Germinal center (tissue), 1 donor: ENCODE data around the gene CDK17.

ENCODE experiments used
- DNase-seq: peaks from one replicate; pipeline ENCODE4 v3.0.0; 2012; ENCODE audit warnings: mixed read lengths, low spot score

The CDK17 gene

DNA sequence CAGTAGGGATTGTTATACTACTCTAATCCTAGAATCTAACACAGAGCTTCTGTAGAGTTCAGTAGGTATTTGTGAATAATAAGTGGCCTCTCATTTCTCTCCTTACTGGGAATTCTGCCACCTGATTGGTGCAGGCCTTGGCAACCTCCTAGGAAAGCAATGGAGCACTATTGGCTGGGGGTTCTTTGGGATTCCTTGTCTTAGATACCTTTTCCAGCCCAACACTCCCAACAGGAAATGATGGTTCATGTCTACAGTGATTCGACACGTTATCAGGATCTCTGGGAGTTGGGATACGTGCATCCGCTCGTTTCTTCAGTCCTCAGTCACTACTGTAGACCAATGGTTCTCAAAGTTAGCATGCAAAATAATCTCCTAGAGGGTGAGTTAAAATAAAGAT is 138.7 kb downstream of the CDK17 start:
- DNase-seq, result no peak

DNA sequence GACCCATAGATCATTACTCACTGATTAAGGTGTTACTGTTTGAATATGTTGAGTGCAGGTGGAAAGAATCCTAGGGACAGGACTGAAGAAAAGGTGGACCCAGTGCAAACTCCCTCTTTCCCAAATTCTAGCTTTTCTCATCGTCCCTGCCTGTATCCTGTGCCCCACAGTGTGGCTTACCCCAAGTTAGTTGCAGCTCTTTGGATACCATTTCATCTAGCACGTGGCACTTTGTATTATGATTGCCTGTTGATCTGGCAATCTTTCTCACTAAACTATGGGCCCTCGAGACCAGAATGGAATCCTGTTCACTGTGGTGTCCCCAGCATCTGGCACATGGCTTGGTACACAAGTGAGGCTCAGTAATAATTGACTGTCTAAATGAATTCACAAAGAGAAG is 139.6 kb downstream of the CDK17 start:
- DNase-seq, result no peak

DNA sequence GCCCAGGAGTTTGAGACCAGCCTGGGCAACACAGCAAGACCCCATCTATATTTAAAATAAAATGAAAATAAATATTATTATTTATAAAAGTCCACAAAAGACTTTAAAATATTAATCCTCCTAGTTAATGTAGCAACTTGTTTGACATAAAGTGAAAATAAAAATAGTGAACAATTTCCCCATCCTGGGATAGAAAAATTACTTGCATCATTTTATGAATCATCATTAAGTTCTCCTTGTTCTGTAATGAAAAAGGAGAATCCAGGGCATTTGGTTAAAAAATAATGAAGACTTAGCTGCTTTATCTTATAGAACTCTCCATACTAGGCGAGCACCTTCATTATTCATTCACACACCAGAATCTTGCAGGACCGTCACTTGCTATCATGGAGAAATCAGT is 140.0 kb downstream of the CDK17 start:
- DNase-seq, result no peak

DNA sequence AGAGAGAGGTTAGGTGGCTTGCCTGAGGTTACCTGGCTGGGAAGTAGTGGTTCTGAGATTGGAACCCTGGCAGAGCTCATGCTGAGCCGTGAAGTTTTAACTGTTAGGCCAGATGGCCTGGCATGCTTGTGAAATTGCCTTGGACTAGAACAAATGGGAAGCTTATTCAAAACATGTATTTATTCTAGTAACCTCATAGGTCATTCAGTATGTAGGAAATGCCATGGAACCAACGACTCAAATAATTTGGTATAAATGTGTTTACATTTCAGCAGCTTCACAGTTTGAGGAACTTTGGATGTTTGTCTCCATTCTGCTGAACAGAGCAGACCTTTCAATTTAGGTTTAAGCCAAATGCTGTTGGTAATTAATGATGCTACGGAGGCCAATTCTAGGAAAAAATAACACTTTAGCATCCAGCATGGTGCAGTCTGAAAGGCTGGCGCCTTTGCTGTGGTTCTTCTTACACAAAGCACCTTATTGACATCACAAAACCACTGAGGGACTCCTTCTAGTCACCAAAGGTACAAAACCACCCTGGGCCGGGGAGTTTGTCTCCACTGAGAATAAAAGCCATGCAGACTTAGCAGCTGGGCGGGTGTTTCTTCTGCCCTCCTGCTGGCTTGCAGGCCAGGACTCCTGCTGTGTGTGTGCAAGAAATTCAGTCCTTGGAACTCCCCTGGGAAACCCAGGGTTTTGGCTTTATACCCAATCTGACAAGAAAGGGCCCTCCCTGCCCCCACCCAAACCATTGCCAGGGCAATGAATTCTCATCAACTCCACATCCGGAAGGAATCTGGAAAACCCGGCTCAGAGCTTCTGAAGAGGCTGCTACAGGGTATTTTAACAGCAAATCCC is 141.9 kb downstream of the CDK17 start:
- DNase-seq, result no peak

DNA sequence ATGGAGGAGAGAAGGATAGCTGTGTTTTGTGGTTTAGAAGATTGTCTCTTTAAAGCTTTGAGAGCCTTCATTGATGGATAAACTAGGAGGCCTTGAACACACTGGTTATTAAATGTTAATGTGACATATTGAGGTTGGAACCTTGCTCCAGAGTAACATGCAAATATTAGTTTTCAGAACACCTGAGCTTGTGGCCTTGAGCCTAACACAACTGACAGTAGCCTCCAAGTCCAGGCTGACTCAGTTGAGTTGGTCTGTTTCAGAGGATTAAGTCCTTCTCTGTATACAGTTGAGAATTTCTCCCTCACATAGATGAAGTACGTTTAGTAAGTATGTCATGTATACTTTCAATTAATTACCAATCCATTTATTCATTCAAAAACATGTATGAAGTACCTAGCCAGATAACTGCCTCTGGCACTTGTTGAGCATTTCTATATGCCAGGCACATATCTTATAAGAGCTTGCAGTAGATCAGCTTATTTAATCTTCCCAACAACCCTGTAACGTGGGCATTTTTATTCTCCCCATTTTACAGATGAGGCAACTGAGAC is 142.6 kb downstream of the CDK17 start:
- DNase-seq, result no peak

DNA sequence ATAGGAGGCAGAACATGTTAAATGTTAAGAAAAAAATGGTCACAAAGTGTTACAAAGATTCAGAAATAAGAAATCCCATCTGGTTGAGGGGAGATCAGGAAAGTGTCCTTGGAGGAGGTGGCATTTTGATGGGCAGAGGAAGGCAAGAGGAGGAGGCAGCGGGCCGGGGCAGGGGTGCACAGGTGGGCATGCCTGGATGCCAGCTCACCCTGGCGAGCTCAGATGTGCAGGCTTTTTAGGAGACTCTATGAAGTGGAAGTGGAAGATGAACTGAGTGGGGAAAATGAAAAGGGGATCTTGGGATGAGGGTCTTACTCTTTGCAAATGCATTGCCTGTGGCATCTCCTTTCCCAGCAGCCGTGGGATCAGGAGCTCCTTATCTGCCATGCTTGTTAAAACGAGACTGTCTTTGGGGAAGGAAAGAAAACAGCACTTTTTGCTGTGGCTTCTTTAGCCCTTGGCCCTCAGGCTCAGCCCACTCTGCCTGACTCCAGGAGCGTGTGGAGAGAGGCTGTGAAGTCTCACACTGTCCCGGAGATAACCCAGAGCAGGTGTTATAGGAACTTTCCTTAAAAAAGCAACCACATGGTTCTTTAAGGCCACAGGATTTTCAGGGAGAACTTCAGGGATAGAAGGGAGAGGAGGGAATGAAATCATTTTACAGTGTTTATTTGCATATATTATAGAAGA is 143.4 kb downstream of the CDK17 start:
- DNase-seq, result no peak

DNA sequence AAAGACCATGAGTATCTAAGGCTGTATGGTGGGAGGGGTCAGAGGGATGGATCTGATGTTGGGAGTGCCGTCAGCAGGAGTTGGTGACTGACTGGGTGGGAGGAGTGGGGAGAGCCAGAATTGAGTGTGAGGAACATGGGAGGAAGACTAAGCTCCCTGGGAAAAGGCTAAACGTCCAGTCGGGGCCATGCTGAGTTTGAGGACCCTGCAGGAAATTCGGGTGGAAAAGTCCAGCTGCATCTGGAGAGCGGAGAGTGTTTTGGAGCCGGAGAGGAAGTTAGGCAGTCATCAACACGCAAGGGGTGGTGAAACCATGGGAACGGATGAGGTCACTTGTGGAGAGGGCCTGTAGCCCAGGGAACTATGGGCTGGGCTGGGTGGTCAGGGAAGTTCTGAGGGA is 145.2 kb downstream of the CDK17 start:
- DNase-seq, result no peak

DNA sequence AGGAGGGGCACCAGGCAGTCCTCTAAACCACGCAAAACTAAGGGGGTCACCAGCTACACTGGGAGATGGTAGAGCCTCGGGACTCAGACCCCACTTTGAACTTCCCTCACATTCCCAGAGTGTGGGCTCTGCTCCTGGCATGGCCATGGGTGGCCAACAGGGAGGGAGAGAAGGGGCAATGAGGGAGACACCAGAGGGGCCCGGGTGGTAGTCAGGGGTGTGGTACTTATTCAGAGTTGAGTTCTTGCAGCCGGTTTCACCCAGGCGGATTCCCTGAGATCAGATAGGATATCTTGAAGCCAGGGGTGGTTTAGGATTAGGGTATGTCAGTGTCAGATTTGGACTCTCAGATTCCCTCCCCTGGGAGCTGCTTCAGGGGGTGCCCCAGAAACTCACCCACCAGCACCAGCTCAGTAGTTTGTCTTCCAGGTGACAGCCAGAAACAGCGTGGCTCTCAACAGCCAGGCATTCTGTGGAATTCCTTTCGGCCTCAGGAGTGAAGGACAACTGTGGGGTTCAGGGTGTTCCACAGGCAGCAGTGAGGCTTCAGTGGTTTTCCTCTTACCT is 150.0 kb downstream of the CDK17 start:
- DNase-seq, result no peak

DNA sequence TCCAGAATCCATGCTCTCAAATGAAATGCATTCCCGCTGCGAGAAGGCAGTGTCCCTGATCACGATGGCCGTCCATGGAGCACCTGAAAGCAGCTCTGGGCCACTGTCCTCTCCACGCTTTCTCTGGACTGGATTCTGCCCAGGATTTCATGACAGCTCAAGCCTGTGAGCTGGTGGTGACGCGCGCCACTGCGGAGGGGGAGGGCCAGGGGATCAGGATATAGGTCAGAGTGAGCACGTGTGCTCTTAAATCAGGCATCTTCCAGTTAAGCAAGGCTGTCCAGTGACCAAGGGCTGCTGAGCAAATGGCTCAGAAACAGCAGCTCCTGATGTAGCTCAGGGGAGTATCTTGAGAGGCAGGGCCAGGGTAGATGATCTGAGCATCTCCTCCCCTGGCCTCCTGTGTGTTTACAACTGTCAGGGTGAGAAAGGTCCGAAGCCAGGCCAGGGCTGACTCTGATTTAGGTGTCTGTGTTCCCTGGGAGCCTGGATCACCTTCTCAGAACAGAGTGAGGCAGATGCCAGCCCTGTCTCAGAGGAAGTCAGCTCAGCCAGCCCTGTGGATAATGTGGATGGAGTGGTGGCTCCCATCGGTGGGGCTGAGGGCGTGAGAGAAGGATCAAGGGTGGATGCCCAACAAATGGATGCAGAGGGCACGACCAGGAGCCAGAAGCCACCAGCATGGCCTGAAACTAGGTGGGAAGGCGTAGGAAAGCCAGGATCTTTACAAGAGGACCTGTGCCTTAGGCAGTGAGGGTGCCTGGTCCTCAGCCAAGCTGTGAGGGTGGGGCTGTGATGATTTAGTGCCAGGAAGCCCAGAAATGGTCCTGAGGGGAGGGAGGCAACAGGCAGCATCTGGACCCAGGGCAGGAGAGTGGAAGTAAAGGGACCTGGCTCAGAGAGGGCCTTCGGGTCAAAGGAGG is 150.8 kb downstream of the CDK17 start:
- no peak for DNase-seq

DNA sequence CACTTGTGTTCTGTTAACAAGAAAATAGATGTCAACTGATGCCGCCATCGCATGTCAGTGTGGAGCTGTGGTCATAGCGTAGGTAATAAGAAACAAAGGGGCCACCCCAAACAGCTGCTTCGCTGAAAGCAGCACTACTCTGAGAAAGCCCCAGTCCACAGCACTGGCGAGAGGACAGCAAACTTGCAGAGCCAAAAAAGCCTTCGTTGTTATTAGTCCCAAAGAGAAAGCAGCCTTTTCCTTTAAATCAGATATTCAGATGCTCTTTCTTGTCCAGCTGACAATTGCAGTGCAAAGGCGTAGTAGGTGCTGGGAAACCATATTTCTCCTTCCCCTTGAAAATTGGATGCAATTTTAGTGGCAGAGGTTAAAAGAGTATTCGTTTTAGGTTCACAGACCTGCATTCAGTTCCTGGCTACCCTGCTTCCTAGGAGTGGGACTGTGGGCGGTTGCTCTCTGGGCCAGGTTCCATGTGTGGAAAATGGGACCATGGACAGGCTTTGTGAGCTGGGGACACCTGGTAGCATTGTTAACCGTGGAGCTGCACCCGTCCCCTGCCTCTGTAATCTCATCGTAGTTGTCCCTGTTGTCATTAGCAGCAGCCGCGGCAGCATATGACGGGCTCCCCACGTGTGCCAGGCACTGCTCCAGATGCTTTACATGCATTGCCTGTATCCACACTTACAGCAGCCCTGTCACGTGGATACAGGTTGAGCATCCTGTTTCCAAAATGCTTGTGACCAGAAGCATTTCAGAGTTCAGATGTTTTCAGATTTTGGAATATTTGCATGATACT is 151.9 kb downstream of the CDK17 start:
- no peak for DNase-seq

DNA sequence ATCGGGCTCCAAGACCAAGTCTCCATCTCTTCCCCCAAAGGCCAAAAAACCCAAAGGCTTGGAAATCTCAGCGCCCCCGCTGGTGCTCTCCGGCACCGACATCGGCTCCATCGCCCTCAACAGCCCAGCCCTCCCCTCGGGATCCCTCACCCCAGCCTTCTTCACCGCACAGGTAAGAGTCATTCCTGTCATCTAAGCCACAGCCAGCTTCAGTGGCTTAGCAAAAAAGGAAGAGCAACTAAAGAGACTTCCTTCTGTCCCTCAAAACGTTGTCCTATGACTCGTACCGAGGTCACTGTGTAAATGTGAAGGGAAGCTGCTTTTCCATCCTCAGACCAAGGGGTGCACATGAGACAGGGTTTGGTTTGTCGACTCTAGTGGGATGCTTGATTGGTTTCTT is 152.7 kb downstream of the CDK17 start:
- DNase-seq, result no peak

DNA sequence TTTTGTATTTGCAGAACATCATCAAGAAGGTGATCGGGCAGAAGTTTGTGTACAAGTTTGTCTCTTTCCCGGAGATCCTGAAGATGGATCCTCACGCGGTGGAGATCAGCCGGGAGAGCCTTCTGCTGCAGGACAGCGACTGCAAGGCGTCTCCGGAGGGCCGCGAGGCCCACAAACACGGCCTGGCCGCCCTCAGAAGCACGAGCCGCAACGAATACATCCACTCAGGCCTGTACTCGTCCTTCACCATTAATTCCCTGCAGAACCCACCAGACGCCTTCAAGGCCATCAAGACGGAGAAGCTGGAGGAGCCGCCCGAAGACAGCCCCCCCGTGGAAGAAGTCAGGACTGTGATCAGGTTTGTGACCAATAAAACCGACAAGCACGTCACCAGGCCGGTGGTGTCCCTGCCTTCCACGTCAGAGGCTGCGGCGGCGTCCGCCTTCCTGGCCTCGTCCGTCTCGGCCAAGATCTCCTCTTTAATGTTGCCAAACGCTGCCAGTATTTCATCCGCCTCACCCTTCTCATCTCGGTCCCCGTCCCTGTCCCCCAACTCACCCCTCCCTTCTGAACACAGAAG is 153.2 kb downstream of the CDK17 start:
- DNase-seq, result no peak

DNA sequence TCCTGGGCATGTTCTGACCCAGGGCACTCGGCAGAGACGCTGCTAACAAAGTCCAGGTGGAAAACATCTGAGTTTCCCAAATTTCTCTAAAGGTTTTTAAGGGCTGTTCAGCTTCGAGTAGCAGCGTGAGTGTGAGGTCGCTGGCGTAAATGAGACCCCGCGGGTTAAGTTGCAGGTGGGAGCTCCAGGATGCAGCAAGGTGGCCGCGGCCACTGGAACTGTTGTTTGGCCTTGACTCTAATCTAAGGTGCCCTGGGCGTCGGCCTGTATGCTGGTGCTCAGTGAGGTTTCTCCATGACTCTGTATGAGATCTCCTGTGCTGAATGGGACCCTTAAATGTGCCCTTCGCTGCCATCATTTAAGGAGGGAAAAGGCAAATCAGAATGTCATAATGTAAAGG is 155.4 kb downstream of the CDK17 start:
- no peak for DNase-seq

DNA sequence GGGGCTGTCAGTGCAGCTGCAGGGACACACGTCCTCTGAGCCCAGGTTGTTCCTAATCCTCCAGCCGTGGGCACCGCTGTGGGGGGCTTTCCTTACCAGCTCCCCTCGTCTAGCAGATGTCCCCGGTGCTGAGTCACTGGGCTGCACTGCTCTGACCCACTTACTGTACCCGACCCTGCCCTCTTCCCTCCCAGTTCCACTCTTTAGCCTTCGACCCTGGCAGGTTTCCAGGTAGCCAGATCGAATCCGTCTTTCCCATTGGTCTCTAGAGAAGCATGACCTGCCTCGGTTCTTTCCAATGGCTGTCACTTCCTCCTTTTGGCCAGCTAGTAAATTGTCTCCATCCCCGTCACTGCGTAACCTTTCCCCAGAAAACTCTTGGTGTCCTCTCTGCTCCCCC is 157.6 kb downstream of the CDK17 start:
- no peak for DNase-seq

DNA sequence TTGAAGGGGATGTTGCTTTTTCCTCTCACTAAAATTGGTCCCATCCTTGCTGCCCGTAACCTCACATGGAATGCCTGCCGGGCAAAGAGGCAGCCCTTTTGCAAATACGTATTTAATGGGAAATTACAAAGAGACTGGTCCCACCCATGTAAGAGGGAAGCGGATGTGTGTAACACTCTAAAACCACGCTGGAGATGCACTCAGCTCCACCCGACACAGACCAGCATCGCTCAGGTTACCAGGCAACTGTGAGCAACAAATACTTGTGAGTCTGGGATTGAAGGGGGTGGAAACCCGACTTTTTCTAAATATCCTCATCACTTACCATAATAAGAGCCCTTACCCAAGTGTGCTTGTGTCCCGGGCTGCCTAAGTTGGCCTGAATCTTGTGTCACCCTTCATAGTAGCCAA is 158.4 kb downstream of the CDK17 start:
- DNase-seq, result no peak

DNA sequence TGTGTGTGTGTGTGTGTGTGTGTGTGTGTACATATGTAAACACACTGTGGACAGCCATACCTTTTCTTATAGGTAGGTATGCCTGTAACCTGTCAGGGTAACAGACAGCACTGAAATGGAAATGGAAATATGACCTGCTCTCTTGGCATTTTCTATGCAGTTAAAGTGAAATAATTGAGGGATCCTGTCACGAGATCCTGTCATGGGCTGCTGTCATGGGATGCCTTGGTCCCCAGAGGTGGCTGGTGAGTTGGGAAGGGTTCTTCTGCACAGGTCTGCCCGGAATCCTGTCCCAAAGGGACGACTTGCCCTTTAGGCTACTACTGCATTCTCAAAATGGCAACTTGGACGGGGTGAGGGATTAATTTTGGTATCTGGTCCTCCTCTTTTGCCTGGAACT is 158.8 kb downstream of the CDK17 start:
- DNase-seq, result no peak

DNA sequence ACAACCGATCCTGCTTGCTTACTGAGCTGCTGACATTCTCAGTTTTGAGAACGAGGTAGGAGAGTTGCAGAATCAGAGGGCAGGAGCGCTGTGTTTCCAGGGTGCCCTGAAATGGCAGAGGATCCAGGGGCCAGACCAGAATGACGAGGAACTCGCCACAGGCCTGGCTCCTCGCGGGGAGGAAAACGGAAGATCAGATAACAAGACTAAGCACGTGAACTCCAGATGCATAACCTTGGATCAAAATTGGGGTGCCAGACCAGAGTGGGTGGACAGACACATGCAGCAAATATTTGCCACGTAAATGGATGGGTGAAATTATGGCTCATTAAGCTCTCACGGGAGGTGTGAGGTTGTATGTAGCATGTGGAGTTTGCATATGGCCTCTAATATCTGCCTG is 159.6 kb downstream of the CDK17 start:
- no peak for DNase-seq

DNA sequence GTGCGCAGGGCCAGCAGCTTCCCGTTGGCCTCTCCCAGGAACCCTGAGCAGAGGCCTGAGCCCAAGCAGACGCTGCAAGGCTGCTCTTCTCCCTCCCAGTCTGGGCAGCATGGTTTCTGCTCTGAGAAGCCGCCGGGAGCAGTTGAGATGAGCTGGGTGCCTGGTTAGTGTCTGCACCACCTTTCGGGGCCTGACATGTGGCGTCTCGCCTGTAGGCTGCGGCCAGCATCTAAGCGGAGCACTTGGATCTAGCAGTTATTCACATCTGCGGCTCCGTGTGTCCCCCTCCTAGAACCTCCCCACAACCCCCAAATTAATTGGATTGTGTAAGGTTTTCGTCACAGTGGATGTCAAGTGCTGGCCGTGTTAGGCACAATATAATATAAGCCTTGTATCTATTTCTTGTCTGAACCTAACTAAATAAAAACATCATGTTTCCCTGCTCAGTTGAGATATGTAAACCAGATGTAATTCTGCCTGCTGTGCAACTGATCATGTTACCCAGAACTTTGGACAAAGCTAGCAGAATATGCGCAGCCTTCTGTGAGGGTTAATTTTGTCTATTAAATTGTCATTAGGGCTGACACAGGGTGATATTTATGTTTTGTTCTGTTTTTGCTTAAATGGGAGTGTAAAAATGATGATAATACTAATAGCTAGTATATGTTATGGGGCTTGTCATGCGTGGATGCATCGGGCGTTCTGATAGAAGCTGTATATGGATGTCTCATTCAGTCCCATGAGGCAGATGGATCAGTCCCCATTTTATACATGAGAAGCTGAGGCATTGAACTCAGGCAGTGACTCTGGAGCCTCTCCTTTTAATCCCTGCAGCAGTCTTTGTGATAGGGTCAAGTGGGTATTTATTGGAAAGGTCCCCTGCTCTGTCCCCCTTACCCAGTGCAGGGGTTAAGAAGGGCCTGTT is 160.3 kb downstream of the CDK17 start:
- no peak for DNase-seq

DNA sequence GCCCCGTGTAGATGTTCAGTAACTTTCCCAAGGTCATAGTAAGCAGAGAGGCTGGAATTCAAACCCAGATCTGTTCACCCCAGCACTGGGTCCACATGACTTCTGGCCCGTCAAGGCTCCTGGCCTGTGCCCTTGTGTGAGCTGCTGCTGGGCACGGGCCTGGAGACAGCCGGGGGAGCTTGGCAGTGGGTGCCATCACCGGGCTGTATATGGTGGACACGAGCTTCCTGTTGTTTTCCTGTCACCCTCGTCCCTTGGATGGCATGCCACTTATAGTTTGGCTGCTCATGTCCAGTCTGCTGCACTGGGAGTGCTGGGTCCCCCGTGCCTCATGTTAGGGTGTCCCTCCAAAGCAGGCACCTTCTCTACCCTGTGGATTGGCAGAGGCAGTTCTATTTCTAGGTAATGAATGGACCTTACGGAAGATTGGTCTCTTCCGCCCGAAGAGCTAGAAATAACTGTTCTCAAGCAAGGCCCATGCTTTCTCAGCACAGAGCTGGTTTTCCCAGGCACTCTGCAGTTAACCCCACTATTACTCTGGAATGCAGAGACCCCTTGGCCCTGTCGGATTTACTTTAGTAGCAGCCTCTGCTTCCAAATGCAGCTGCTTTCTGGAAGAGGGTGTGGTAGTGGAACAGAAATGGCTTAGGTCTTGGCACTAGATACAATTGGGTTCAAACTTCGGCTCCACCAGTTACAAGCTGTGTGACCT is 161.7 kb downstream of the CDK17 start:
- no peak for DNase-seq
